A204.1 (cell line): ENCODE results near the gene RNF182.
"Not testable (repeated sequence)": the region's sequence is repeated elsewhere in the genome, so short reads cannot be mapped to it uniquely, and the experiment has no call there.

ENCODE experiments used
- FAIRE-seq: peaks from 2 replicates; lab custom pipeline; 2012; peaks lifted over from hg19 to GRCh38; lab: Jason Lieb, UNC

The RNF182 gene

DNA sequence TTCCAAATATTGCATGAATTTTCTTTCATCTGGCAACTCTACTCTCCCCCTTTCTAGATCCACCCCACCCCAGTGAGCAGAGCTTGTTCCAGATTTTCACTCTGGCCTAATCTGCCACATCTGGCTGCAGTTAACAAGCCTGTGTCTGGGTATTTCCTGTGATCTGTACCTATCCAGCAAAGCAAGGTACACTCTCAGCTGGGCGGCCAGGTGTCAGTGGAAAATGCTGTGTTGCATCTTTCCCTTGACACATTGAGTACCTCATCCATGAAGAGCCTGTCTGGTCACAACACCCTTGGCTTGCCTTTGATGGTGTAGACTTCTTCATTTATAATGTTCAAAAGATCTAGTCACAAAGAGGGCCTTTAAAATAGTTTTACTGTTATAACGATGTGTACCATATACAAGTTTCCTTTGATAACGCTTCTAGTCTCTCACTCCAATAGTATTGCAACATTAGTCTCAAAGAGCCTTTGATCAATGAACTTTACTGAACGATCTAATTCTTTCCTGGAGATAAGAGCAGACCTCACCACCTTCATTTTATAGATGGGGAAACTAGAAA is 6.0 kb upstream of the RNF182 start:
- no peak for FAIRE-seq

DNA sequence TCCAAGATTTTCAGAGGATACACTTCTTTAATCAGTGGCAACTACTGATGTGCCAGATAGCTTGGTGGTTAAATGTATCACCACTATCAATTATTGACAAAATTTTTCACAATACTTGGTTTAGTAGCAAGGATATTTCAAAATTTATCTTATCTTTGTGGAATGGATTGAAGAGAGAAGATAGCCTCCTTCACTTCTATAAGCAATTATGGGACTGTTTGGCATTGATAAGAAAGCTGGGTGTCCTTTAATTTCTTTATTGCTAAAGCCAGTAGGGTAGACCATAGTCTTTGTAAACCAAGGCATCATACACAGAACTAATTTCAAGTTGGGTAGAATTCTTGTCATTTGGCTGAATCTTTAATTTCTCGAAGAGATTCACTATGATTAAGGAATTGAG is 4.9 kb upstream of the RNF182 start:
- no peak for FAIRE-seq

DNA sequence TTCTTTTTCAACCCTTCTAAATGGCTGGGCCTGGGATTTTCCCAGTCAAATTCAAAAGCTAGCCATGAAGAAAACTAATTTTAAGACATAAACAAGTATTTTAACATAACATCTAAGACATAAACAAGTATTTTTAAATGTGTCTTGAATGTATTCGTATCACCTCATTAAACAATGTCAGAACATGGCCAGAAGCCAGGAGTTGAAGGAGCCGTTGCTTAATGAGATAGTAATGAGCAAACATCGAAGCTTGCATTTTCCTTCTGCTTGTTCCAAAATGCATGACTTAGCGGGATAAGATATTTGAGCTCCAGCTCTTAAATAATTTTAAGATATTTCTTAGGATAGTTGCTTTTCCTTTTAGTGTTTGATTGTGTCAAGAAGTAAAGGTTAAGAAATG is 4.2 kb upstream of the RNF182 start:
- FAIRE-seq, result no peak

DNA sequence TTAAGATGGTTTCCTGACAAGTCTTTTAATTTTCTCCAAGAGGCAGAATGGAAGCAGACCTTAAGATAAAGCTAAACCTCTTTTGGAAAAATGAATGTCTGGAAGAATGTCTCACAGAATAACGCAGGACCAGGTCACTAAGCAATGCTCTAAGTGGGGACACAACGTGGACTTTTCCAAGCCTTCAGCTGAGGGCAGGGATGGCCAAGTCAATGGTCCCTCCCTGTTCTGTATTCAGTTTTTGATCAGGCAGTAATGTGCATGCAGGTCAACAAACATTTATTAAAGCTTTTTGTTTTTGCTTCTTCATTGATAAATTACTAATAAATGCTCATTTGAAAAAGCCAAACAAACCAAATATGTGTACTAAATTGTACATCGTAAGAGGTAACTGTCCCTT is 2.0 kb upstream of the RNF182 start:
- FAIRE-seq, result no peak

DNA sequence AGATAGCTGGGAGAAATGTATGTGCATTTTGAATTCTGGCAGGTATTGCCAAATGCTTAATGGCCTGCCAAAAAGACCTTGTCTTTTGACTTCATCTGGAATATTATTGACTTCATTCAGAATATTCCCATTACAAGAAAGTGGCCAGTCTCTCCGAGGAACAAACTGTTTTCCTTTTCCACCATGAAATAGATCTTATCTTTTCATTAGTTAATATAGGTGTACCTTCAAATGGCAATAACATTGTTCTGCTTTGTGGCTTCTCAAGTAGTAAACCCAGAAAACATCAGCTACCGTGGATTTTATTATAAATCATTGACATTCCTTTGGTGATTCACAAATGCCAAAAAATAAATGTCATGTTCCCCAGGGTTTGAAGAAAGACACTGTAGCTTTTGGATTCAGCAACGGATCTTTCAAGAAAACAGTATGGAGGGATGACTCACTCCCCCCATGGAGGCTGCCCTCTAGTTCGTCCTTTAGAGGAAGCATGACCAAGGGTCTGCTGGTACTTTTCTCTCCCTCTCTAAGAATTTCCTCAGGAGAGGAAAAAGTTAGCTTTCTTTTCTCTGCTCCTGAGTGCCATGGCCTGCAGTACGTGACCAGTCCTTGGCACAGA is 1.1 kb upstream of the RNF182 start:
- peak; percentile 81 for FAIRE-seq

DNA sequence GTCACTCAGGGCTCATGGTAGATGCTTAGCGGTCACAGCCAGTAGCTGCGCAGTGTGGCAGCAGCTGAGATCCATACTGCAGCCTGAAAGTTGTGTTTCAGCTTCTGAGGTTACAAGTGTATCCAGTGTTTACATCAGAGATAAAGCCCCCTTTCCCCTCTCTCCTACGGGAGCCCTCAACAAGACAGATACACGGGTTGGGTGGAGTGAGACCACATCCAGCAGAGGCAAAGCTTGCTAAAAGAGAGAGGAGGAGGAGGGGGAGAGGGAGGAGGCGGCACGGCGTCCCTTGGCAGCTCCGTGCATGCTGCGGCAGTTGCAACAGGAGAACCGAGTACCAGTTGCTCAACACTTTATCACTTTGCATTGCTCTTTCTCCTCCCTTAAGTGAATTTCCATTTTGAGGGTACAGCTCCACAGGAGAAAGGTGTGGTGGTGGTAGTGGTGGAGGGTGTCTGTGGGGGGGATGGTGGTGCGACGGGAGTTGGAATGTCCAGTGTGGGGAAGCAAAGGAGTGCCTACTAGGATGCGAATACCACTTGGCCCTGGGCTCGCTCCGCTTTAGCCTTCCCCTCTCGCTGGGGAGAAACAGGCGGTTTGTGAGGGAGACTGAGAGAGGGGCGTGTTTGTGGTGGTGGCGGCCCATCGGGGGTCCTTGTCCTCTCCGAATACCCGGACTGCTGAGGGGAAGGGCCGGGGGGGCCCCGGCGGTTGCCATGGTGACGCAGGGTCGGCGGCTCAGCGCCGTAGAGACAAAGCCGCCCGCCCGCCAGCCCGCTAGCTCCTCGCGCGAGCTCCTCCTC is 405 bp upstream of the RNF182 start:
- no peak for FAIRE-seq

DNA sequence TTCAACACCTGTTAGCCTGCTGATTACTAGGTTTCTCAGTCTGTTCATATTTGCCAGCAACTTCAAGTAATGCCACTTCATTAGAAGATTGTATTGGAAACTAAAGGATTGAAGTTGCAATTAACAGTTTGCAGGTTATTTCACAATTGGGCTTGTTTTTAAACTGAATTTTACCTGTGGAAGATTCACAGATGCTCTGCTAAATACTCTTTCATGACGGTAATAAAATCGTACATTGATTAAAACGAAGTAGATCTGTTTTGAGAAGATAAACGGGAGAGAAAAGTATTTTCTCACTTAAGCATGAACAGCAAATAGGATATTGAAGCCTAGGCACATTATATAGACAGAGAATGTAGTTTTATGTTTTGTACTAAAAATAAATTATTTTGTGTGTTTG is 1.6 kb downstream of the RNF182 start:
- no peak for FAIRE-seq

DNA sequence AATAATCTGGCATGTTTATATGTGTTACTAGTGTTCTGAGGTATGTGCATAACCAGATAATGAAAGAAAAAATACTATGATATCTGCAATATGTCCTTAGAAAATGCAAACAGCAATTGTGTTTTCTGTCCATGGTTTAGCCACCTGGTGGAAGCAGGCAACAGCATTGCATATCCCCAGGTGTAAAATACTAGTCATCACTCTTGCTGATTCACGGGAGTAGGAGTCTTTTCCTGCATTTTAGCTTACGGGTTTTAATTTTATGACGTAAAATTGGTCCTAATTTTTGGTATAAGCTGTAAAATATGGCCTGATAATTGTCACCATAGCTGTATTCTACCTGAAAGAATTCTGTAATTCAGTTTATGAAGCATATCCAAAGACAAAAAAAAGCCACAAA is 2.5 kb downstream of the RNF182 start:
- FAIRE-seq, result no peak

DNA sequence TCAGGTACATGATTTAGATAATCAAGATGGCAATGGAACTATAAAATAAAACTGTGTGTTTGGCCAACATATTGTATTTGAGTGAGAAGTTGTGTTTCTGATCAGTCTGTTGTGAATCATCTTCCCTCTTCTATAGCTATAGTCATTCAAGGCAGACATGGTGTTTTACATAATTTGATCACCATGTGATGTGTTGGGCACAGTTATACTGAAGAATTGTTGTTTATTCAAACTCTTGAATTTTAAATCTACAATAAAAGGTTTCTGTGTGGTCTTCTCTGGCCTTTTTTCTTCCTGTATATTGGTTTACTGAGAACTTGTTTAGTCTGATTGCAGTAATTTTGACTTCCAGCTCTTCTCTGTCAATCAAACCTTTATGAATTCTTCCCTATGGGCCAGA is 4.4 kb downstream of the RNF182 start:
- FAIRE-seq, result no peak

DNA sequence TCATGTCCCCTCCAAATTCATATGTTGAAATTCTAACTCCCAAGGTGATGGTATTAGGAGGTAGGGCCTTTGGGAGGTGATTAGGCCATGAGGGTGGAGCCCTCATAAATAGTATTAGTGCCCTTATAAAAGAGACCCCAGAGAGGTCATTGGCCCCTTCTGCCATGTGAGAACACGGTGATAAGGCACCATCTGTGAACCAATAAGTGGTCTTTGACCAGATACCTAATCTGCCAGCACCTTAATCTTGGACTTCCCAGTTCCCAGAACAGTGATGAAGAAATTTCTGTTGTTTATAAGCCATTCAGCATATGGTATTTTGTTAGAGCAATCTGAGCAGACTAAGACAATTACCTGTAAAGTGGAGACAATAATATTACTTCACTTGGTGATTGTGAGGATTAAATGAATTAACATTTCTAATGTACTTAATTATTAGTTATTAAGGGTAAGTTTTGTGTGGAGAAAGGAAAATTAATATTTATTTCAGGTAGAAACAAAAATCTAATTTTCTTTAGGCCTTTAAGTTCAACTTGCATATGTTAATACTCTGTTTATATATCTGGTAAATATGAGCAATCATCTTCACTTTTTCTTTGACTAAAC is 7.1 kb downstream of the RNF182 start:
- no peak for FAIRE-seq

DNA sequence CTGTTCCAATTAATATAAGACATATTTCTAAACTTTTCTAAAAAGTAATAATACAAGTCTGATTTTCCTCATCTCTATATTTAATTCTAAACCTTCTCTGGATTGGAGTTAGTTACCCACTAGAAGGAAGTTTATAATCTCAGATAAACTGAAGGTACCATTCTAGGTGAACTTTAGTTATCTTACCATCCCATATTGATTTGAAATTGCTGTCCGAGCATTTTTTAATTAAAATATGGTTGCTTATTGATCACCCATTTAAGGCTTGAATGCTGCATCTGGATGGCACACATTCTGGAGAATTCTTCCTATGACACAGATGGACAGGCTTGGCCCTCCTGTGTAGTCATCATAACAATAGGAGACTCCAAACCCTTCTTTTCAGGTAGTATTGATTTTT is 8.0 kb downstream of the RNF182 start:
- no peak for FAIRE-seq

DNA sequence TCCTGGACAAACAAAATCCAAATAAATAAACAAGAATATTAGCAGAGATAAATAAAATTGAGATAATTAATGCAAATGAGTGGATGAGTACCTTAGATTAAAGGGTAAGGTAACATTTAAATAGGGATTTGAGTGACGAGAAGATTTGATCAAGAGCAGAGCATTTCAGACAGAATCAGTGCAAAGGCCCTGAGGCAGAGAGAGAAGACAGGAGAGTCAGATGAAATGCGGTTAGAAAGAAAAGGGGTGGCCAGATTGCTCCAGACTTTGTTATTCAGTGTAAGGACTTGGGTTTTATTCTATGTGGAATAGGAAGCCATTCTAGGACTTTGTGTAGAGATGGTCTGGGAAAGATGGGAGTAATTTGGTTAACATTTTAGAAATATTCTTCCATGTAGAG is 10.0 kb downstream of the RNF182 start:
- FAIRE-seq, result no peak

DNA sequence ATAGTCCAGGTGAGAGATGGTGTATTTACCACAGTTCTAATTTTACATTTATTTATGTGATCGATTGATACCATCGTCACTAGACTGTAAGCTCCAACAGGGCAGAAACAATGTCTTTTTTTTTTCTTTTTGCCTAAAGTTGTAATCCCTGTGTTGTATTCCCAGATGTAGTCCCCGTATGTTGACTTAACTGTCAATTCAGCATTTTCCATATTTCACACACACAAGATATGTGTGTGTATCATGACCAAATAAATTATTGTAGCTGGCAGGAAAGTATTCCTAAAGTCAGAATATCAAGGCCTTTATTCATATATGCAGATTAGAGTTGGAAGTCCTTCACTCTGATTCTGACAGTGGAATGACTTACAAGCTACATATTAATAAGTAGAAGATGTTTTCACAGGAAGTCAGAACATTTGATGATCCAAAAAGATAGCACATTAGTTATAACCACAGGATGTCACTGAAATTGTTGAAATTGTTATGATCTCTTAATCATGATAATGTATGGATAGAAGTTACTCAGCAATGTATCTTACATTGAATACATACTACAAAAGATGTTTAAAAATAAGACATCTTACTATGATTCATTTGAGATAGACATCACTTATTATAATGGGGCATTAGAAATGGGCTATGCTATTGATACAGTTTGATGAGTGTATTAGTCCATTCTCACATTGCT is 10.6 kb downstream of the RNF182 start:
- no peak for FAIRE-seq

DNA sequence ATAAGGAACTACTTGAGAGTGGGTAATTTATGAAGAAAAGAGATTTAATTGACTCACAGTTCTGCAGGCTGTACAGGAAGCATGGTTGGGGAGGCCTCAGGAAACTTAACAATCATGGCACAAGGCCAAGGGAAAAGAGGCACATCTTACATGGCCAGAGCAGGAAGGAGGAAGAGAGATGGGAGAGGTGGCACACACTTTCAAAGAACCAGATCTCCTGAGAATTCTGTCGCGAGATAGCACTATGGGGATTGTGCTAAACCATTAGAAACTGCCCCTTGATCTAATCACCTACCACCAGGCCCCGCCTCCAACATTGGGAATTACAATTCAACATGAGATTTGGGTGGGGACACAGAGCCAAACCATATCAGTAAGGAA is 11.1 kb downstream of the RNF182 start:
- FAIRE-seq, result not testable (repeated sequence)

DNA sequence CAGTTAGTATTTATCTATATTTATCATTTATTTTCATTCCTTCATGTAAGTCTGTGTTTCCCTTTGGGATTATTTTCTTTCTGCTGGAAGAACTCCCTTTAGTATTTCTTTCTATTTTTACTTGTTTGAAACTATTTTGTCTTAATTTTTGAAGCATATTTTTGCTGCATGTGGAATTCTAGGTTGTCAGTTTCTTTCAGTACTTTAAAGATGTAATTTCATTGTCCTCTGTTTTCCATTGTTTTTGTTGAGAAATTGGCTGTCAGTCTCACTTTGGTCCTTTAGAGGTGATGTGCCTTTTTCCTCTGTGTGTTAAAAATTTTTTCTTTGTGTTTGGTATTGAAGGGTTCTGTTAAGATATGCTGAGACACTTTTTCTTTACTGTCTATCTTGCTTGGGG is 17.1 kb downstream of the RNF182 start:
- FAIRE-seq, result no peak

DNA sequence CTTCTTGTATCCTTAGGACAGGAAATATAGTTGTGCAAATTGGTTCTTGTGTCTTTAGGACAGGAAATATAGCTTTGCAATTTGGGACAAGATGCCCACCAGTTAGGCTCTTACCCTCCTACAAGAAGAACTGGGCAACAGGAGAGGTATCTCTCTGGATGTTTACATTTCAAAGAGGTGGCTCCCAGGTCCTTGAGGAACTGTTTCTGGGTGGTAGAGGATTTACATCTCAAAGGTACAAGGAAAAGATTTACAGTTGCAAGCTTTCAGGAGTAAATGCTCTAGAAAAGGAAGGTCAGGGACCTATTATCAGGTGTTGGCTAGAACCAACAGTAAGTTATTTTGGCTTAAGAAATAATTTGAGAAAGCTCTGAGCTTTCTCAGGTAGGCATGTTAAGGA is 19.2 kb downstream of the RNF182 start:
- no peak for FAIRE-seq

DNA sequence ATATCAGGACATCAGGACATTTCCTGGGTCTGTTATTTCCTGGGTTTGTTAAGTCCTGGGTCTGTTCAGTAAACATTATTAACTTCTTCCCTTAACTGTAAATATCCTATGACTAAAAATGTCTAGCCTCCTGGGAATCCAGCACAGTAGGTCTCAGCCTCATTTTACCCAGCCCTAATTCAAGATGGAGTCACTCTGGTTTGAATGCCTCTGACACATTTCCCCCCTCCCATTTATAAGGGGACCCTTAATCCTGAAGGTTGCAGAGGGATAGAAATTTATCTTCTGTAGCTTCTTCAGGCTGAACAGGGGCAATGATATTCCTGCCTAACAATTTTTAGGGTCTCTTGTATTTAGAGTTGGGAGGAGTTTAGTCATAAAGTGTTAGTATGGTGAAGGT is 21.8 kb downstream of the RNF182 start:
- FAIRE-seq, result no peak

DNA sequence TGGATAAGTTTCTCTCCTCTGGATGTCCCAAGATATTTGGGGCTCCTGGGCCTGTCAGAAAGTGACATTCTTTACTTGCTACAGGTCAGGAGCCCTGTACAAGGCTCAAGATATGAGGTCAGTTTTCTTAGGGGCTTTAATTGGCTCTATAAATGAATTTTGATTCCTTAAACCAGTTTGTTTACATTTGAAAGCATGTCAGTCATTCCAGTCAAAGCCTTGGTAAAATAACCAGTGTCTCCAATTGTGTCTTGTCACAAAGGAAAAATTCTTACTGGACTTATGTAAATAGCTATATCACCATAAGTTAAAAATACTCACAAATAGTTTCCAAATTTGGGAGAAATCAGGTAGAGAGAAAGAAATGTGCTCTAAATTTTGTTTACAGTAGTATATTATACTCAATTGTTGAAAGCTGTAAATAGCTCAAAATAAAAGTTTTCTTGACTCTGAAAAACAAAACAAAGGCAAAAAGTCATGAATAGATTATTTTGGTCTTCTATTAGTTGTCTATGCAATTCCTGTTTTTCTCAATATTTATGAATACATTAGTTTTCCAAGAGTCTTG is 22.9 kb downstream of the RNF182 start:
- no peak for FAIRE-seq

DNA sequence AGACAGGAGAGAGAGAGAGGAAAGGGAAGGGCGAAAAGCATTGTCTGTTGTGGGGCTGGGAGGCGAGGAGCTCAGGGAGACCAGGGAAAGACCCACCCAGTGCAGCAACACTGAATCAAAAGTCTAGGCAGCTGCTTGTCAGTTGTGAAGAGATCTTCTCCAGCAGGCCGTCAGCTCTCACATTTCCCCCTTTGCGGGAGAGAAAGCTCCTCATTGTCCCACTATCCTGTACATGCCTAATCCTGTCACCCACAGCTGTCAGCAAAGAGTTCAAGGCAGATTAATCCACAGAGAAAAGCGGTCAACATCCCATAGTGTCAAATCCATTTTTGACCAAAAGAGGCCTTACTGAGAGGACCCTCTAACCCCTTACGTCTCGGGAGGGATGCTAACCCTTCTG is 27.3 kb downstream of the RNF182 start:
- no peak for FAIRE-seq

DNA sequence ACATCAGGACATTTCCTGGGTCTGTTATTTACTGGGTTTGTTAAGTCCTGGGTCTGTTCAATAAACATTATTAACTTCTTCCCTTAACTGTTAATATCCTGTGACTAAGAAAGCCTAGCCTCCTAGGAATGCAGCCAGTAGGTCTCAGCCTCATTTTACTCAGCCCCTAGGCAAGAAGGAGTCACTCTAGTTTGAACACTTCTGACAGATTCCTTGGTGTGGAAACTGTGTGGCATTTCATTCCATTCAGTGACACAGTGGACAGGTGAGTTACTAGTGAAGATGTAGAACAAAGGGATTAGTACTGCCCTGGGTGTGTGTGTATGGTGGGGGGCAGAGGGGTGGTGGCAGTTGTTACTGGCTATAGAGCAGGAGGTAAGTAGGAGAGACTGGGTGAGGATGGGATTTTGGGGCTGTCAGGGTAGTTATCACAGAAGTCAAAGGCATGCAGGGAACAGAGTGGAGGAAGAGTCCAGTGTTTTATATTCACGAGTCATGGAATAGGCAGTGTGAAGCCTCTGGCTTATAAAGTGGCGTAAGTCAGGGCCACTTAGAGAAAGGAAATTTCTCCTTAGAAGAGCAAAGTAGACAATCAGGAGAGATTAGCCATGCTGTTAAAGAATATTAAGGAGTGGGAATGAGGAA is 28.4 kb downstream of the RNF182 start:
- FAIRE-seq, result no peak

DNA sequence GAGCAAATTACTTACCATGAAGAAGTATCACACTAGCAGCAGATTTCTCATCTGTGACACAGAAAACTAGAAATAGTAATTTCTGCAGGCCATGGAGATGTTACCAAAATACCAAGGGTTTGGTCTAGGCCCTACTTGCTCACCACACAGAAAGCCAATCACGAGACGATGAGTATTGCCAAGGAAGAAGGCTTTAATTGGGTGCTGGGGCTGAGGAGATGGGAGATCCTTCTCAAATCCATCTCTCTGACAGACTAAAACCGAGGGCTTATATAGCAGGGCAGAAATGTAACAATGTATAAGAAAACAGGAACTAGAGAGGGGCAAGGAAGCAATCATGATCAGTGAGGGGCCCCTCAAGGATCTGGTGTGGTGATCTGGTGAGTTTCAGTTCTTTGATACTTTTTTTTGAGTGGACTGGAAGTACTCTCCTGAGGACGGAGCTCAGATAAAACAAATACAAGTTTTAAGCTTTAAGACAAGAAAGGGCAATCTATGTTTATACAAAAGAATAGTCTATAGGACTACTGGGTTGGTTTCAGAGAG is 40.9 kb downstream of the RNF182 start:
- FAIRE-seq, result no peak

DNA sequence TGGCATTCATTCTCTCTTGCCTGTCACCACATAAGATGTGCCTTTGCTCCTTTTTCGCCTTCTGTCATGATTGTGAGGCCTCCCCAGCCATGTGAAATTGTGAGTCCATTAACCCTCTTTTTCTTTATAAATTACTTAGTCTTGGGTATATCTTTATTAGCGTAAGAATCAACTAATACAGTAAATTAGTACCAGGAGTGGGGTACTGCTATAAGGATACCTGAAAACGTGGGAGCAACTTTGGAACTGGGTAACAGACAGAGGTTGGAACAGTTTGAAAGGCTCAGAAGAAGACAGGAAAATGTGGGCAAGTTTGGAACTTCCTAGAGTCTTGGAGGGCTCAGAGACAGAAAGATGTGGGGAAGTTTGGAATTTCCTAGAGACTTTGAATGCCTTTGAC is 46.6 kb downstream of the RNF182 start:
- no peak for FAIRE-seq
